Subcutaneous abdominal adipose tissue (tissue), 5 donors: ENCODE data around the gene AMOT.

Experiments used
- H3K27ac ChIP-seq: one replicate; pipeline ENCODE4 v1.7.0; 2013; ENCODE audit warnings: low read depth, mild to moderate bottlenecking, inconsistent platforms, low read length, moderate library complexity
- H3K27me3 ChIP-seq, 5 donors: one replicate each; pipeline ENCODE4 v1.7.0; 2013; ENCODE audit warnings: low read length in 5 of 5, inconsistent platforms in 1 of 5; ENCODE audit not compliant: control insufficient read depth in 5 of 5, insufficient read depth in 4 of 5
- H3K36me3 ChIP-seq, 5 donors: one replicate each; pipeline ENCODE4 v1.7.0; 2013; ENCODE audit warnings: low read length in 5 of 5; ENCODE audit not compliant: control insufficient read depth in 5 of 5, insufficient read depth in 5 of 5
- H3K4me1 ChIP-seq, 5 donors: one replicate each; pipeline ENCODE4 v1.7.0; 2013; ENCODE audit warnings: low read length in 5 of 5, mild to moderate bottlenecking in 3 of 5, moderate library complexity in 1 of 5; ENCODE audit not compliant: control insufficient read depth in 5 of 5, insufficient read depth in 5 of 5
- H3K4me3 ChIP-seq, 5 donors: one replicate each; pipeline ENCODE4 v1.7.0; 2013; ENCODE audit warnings: low read length in 5 of 5, low read depth in 1 of 5
- H3K9ac ChIP-seq, 5 donors: one replicate each; pipeline ENCODE4 v1.7.0; 2013; ENCODE audit warnings: low read length in 5 of 5, mild to moderate bottlenecking in 4 of 5, moderate library complexity in 3 of 5
- H3K9me3 ChIP-seq, 5 donors: one replicate each; pipeline ENCODE4 v1.7.0; 2013; ENCODE audit warnings: low read length in 5 of 5; ENCODE audit not compliant: control insufficient read depth in 5 of 5
- donor health status: healthy.
- donor health status: healthy.
- donor health status: healthy.
- donor health status: healthy.
- donor health status: healthy.

AMOT gene

GRCh38 chrX:112784692-112785091, 55.9 kb downstream of the AMOT start:
- Histone ChIP-seq H3K27ac (no peak overlapping the region), H3K4me1 (no peaks in the 10 kb centered on the region), H3K4me3 (no peak overlapping the region), H3K9me3 (peaks cover 0 to 2% (median 0%) of the 10 kb centered on the region in 5 donors), H3K36me3 (peaks cover under 1 to 21% (median 13%) of the 10 kb centered on the region in 5 donors), H3K27me3 (peaks cover 0 to 5% (median 0%) of the 10 kb centered on the region in 5 donors), H3K9ac (no peak overlapping the region)

GRCh38 chrX:112779139-112779538, 61.5 kb downstream of the AMOT start:
- Histone ChIP-seq H3K9ac (no peak overlapping the region), H3K9me3 (peaks cover 0 to 2% (median 0%) of the 10 kb centered on the region in 5 donors), H3K27me3 (peaks cover 0 to 12% (median 2%) of the 10 kb centered on the region in 5 donors), H3K4me3 (no peak overlapping the region), H3K27ac (no peak overlapping the region), H3K4me1 (peaks cover 0 to 3% (median 0%) of the 10 kb centered on the region in 5 donors), H3K36me3 (peaks cover 9 to 26% (median 19%) of the 10 kb centered on the region in 5 donors)

DNA sequence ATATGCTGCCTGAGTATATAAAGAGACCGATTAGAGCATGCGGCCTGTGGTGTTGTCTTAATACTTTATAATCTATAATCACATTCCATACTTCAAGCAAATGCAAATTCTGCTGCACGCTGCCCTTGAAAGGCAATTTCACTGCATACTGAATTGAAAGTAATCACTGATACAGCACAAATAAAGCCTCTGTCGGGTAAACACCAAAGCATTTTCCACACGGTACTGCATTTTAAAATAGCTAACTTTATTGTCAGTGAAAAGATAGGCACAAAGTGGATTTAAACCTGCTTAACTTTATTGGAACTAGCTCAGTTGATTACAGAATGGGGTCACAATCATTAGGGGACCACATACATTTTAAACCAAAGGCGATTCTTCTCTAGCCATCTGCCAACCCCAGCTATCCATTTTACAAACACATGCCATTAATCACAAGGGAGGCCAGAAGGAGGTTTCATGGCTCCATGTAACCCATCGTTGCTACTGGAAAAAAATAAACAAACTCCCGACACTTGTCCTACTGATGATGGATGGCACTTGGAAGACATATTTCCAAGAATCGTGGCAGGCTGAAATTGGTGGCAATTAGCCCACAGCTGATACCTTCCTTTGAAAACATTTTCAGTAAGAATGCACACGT, 65.9 kb downstream of the AMOT start:
- Histone ChIP-seq H3K27ac (no peak overlapping the region), H3K4me1 (peaks cover 0 to 3% (median 0%) of the 10 kb centered on the region in 5 donors), H3K36me3 (peaks cover 0 to 14% (median 11%) of the 10 kb centered on the region in 5 donors), H3K27me3 (peaks cover 0 to 12% (median 5%) of the 10 kb centered on the region in 5 donors), H3K9ac (no peak overlapping the region), H3K9me3 (no peaks in the 10 kb centered on the region), H3K4me3 (no peak overlapping the region)

- no peak overlapping the region for H3K9ac ChIP-seq
- H3K27ac ChIP-seq: no peak overlapping the region
- H3K27me3 ChIP-seq: peaks cover 0 to 9% (median 5%) of the 10 kb centered on the region in 5 donors
- no peaks in the 10 kb centered on the region for H3K9me3 ChIP-seq
- H3K36me3 ChIP-seq: peaks cover 0 to 11% (median 9%) of the 10 kb centered on the region in 5 donors
- H3K4me3 ChIP-seq: no peak overlapping the region
- H3K4me1 ChIP-seq: peaks cover 0 to 3% (median 0%) of the 10 kb centered on the region in 5 donors
Measured at GRCh38 chrX:112774142-112774541, 66.5 kb downstream of the AMOT start.

- H3K9ac ChIP-seq: no peak overlapping the region
- no peaks in the 10 kb centered on the region for H3K36me3 ChIP-seq
- no peaks in the 10 kb centered on the region for H3K9me3 ChIP-seq
- no peaks in the 10 kb centered on the region for H3K4me1 ChIP-seq
- no peak overlapping the region for H3K4me3 ChIP-seq
- H3K27ac ChIP-seq: no peak overlapping the region
- peaks cover 0 to 8% (median 3%) of the 10 kb centered on the region in 5 donors for H3K27me3 ChIP-seq
Measured at GRCh38 chrX:112769034-112769433, 71.6 kb downstream of the AMOT start.

GRCh38 chrX:112768563-112768962, 72.1 kb downstream of the AMOT start:
- Histone ChIP-seq H3K36me3 (no peaks in the 10 kb centered on the region), H3K9ac (no peak overlapping the region), H3K4me1 (no peaks in the 10 kb centered on the region), H3K27me3 (peaks cover 0 to 8% (median 3%) of the 10 kb centered on the region in 5 donors), H3K4me3 (no peak overlapping the region), H3K27ac (no peak overlapping the region), H3K9me3 (no peaks in the 10 kb centered on the region)

DNA sequence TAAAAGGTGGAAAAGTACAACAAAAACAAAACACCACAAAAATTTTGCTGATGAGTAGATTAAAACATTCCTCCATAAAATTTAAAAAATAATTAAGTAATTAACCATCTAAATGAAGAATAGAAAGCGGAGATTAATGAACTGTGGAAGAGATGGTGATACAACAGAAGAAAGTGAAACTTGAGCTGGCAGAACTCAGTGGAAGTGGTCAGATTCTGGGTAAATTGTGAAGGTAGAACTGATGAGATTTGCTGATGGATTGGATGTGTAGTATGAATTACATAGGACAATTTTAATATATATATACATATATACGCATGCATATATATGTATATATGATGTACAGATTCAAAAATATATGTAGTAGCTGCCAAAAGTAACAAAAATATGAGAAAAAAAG, 73.9 kb downstream of the AMOT start:
- no peak overlapping the region for H3K4me3 ChIP-seq
- no peaks in the 10 kb centered on the region for H3K36me3 ChIP-seq
- H3K4me1 ChIP-seq: no peaks in the 10 kb centered on the region
- H3K27me3 ChIP-seq: peaks cover 0 to 16% (median 3%) of the 10 kb centered on the region in 5 donors
- H3K27ac ChIP-seq: no peak overlapping the region
- no peak overlapping the region for H3K9ac ChIP-seq
- no peaks in the 10 kb centered on the region for H3K9me3 ChIP-seq

GRCh38 chrX:112761242-112762207, 79.1 kb downstream of the AMOT start:
- Histone ChIP-seq H3K36me3 (no peaks in the 10 kb centered on the region), H3K4me3 (no peak overlapping the region), H3K27ac (no peak overlapping the region), H3K9me3 (no peaks in the 10 kb centered on the region), H3K9ac (no peak overlapping the region), H3K4me1 (no peaks in the 10 kb centered on the region), H3K27me3 (peaks cover 3 to 14% (median 7%) of the 10 kb centered on the region in 5 donors)

DNA sequence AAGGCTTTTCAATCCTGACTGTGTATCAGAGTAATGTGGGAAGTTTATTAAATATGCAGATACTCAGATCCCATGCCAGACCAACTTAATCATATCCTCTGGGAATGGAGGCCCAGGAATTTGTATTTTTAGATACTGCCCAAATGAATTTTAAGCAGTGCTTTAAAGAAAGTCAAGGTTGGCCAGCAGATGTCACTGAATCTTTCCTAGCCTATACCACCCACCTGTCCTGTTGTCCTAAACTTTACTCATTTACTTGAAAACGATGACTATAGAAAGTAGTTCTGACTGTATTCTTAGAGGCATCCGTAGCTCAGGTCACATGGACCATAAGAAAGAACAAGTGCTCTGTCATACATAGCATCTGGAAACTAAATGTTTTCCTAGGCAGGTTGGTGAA, 79.9 kb downstream of the AMOT start:
- Histone ChIP-seq H3K4me3 (no peak overlapping the region), H3K36me3 (no peaks in the 10 kb centered on the region), H3K27ac (no peak overlapping the region), H3K4me1 (no peaks in the 10 kb centered on the region), H3K9me3 (no peaks in the 10 kb centered on the region), H3K27me3 (peaks cover 3 to 14% (median 7%) of the 10 kb centered on the region in 5 donors), H3K9ac (no peak overlapping the region)

GRCh38 chrX:112759966-112760365, 80.7 kb downstream of the AMOT start:
- H3K27ac ChIP-seq: no peak overlapping the region
- no peaks in the 10 kb centered on the region for H3K4me1 ChIP-seq
- H3K4me3 ChIP-seq: no peak overlapping the region
- no peak overlapping the region for H3K9ac ChIP-seq
- peaks cover 3 to 16% (median 7%) of the 10 kb centered on the region in 5 donors for H3K27me3 ChIP-seq
- no peaks in the 10 kb centered on the region for H3K36me3 ChIP-seq
- H3K9me3 ChIP-seq: no peaks in the 10 kb centered on the region
